ENCODE measurements around the gene ZNF346.

- no peak for TF ChIP-seq CTCF (conservative IDR thresholded peaks at IDR 0.05; ENCODE audit: low read length)
- TF ChIP-seq EZH2phosphoT487 (IDR thresholded peaks at IDR 0.05; ENCODE audit: borderline replicate concordance, low read depth, low read length), result no peak
Observed at GRCh38 chr5:177103523-177104253, 81.2 kb downstream of the ZNF346 start.
